Fibroblast of villous mesenchyme (primary cell): Measurements from ENCODE around the gene SMC1B. TPM values are rescaled to one million over a fixed set of nuclear protein-coding genes. Genes with fewer than 3 reads are reported as not detected.

Source experiments
- DNase-seq: peaks from one replicate; pipeline ENCODE4 v3.0.0-alpha.2; 2010; ENCODE audit warnings: low read depth
- H3K4me3 ChIP-seq: 2 replicates; pipeline ENCODE4 v1.5.1; 2011; ENCODE audit warnings: low read depth, mild to moderate bottlenecking, low read length
- CTCF ChIP-seq: IDR thresholded peaks from 2 replicates; pipeline ENCODE4 v1.5.1; 2012; ENCODE audit warnings: low read depth, mild to moderate bottlenecking, low read length; ENCODE audit not compliant: insufficient read depth
- total RNA-seq: library from RNA; depleted of rRNA; stranded (reverse); fragments of >200 nt; gene quantifications from 2 replicates; pipeline ENCODE4 v1.2.3, GENCODE V29; 2012

Gene SMC1B
- total RNA-seq, 1 donor, result not detected

GRCh38 chr22:45429981-45430775, 16.8 kb upstream of the SMC1B start:
- no peak overlapping the region for H3K4me3 ChIP-seq
- TF ChIP-seq CTCF, result no peak

GRCh38 chr22:45429424-45429823, 16.0 kb upstream of the SMC1B start:
- no peak for TF ChIP-seq CTCF
- DNase-seq, result no peak
- no peak overlapping the region for H3K4me3 ChIP-seq

More at GRCh38 chr22:45429981-45430775, 16.8 kb upstream of the SMC1B start:
- no peak for DNase-seq

- no peak overlapping the region for H3K4me3 ChIP-seq
- no peak for TF ChIP-seq CTCF
- no peak for DNase-seq
Observed at GRCh38 chr22:45428391-45429385, 15.3 kb upstream of the SMC1B start.

GRCh38 chr22:45427114-45427513, 13.7 kb upstream of the SMC1B start:
- H3K4me3 ChIP-seq, result no peak overlapping the region
- no peak for DNase-seq
- no peak for TF ChIP-seq CTCF

GRCh38 chr22:45426387-45426786, 13.0 kb upstream of the SMC1B start:
- no peak for TF ChIP-seq CTCF
- no peak overlapping the region for H3K4me3 ChIP-seq
- DNase-seq, result no peak

GRCh38 chr22:45425531-45426265, 12.3 kb upstream of the SMC1B start:
- no peak for TF ChIP-seq CTCF
- no peak for DNase-seq
- H3K4me3 ChIP-seq, result no peak overlapping the region
